ENCODE results near the gene BTBD16.

The BTBD16 gene

DNA sequence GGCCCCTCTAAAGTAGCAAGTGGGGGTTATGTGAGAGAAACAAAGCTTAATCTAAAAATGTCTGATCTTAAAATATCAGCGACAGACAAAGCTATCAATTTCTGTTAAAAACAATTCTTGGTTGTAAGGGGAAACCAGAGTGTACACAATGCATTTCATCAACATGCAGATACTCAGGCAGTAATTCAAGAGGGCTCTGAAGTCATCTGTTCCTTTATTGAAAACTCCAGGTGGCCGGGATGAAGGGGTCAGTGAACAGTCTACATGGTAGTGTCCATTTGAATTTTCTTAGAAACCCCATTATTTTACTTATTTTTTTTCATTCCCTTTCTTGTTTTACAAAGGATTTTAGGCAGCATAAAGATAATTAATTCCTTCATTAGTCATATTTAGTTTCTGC lies 36.7 kb upstream of the BTBD16 start:
- H3K36me3 ChIP-seq (ENCODE audit: control insufficient read depth, insufficient read depth, low read length), result no peaks in the 10 kb centered on the region
- H3K4me3 ChIP-seq (ENCODE audit: low read depth, low read length), result no peak overlapping the region
- no peak overlapping the region for H3K4me2 ChIP-seq (ENCODE audit: low read length)
- H3K27me3 ChIP-seq (ENCODE audit: control insufficient read depth, insufficient read depth, low read length), result no peaks in the 10 kb centered on the region
- H3K4me1 ChIP-seq, result no peaks in the 10 kb centered on the region
- H2AFZ ChIP-seq, result no peak overlapping the region
- no peaks in the 10 kb centered on the region for H3K9me3 ChIP-seq (ENCODE audit: control insufficient read depth, low read length)
- H3K79me2 ChIP-seq, result no peaks in the 10 kb centered on the region
- TF ChIP-seq, protein P1, sequence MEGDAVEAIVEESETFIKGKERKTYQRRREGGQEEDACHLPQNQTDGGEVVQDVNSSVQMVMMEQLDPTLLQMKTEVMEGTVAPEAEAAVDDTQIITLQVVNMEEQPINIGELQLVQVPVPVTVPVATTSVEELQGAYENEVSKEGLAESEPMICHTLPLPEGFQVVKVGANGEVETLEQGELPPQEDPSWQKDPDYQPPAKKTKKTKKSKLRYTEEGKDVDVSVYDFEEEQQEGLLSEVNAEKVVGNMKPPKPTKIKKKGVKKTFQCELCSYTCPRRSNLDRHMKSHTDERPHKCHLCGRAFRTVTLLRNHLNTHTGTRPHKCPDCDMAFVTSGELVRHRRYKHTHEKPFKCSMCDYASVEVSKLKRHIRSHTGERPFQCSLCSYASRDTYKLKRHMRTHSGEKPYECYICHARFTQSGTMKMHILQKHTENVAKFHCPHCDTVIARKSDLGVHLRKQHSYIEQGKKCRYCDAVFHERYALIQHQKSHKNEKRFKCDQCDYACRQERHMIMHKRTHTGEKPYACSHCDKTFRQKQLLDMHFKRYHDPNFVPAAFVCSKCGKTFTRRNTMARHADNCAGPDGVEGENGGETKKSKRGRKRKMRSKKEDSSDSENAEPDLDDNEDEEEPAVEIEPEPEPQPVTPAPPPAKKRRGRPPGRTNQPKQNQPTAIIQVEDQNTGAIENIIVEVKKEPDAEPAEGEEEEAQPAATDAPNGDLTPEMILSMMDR (IDR thresholded peaks at IDR 0.05), result no peak
- no peak overlapping the region for H3K27ac ChIP-seq
- H3K9ac ChIP-seq, result no peak overlapping the region

DNA sequence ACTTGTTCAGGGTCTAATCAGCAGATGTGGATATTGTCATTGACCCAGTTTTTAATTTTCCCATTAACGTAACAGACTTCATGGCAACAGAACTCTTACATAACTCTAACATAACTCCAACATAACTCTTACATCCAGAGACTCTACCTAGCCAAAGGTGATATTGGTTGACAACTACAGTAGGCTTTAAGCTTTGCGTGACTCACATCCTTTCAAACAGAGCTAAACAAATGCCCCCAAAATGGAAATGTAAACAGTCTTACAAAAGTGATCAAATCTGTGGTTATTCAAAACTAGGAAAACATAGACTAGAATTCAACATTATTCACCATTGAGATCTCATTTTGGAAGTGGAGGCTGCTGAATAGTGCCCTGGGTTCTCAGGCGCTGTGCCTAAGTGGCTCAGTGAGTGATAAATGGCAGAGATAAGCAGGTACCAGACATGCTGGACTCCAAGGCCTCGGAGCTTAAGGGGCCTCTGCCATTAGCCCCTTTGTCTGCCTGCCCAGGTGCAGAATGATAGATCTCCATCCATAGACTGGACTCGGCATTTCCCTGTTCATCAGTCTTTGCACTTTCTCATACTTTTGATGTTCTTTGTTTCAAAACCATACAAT lies 34.3 kb upstream of the BTBD16 start:
- TF ChIP-seq, protein P1 (IDR thresholded peaks at IDR 0.05), result no peak
- no peaks in the 10 kb centered on the region for H3K79me2 ChIP-seq
- H2AFZ ChIP-seq, result no peak overlapping the region
- H3K4me3 ChIP-seq (ENCODE audit: low read depth, low read length), result no peak overlapping the region
- H3K36me3 ChIP-seq (ENCODE audit: control insufficient read depth, insufficient read depth, low read length), result no peaks in the 10 kb centered on the region
- H3K27ac ChIP-seq, result no peak overlapping the region
- no peak overlapping the region for H3K4me2 ChIP-seq (ENCODE audit: low read length)
- no peaks in the 10 kb centered on the region for H3K27me3 ChIP-seq (ENCODE audit: control insufficient read depth, insufficient read depth, low read length)
- no peaks in the 10 kb centered on the region for H3K9me3 ChIP-seq (ENCODE audit: control insufficient read depth, low read length)
- H3K9ac ChIP-seq, result no peak overlapping the region
- H3K4me1 ChIP-seq, result no peaks in the 10 kb centered on the region

DNA sequence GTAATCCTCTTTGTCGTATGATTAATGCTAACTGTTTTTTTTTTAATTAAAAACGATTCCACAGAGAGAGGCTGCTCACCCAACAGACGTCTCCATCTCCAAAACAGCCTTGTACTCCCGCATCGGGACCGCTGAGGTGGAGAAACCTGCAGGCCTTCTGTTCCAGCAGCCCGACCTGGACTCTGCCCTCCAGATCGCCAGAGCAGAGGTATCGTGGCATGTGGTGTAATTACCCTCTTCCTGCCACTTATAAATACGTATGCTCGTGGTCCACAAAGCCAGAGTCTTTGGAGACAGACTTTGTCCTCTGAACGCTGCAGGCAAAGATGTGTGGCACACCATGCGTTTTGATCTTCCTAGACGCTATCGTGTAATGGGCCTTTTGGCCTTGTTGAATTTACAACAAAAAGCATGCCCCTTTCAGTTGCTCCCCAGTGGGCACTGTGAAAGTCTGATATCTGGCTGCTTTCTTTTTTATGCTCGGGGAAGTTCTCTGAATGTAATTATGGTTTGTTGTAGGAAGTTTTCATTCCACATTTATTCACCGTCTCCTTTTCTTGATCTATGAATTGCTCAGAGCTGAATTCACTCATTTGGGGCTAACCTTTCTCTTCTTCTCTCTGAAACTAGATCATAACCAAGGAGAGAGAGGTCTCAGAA lies 33.6 kb upstream of the BTBD16 start:
- Histone ChIP-seq H3K4me2 (ENCODE audit: low read length) (no peak overlapping the region), H3K27me3 (ENCODE audit: control insufficient read depth, insufficient read depth, low read length) (no peaks in the 10 kb centered on the region), H3K9ac (no peak overlapping the region), H3K9me3 (ENCODE audit: control insufficient read depth, low read length) (no peaks in the 10 kb centered on the region), H3K4me1 (no peaks in the 10 kb centered on the region), H3K27ac (no peak overlapping the region), H3K36me3 (ENCODE audit: control insufficient read depth, insufficient read depth, low read length) (no peaks in the 10 kb centered on the region), H3K79me2 (no peaks in the 10 kb centered on the region), H2AFZ (no peak overlapping the region), H3K4me3 (ENCODE audit: low read depth, low read length) (no peak overlapping the region)
- TF ChIP-seq, protein P1 (IDR thresholded peaks at IDR 0.05), result no peak

DNA sequence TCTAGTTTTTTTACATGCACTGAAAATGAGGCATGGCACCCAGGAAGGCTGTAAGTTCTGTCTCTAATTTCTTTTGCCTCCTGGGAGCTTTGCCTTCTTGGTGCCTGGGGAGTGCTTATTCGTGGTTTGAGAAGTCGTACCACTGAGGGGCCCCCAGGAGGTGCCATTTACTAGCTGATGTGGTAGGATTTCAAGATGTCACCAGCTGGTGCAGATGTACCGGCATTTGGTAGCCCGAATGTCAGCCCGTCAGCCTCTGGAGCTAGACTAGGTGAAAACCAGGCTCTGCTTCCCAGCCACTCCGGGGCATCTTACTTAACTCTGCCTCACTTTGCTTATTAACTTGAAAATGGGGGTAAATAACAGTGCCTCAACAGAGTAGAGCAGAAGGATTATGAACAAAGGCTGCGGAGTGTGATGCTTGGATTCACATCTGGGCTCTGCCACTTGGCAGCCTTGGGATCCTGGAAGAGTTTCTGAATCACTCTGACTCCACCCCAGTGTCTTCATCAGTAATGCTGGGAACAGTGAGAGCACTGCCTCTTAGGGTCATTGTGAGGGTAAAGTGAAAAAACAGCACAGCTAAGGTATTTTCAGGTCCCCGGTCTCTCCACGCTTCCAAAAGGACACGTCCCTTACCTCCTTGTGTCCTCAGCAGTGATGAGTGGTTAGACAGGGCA lies 31.4 kb upstream of the BTBD16 start:
- Histone ChIP-seq H3K4me3 (ENCODE audit: low read depth, low read length) (no peak overlapping the region), H3K79me2 (no peaks in the 10 kb centered on the region), H3K27ac (no peak overlapping the region), H3K4me1 (no peaks in the 10 kb centered on the region), H3K27me3 (ENCODE audit: control insufficient read depth, insufficient read depth, low read length) (no peaks in the 10 kb centered on the region), H2AFZ (no peak overlapping the region), H3K4me2 (ENCODE audit: low read length) (no peak overlapping the region), H3K9me3 (ENCODE audit: control insufficient read depth, low read length) (no peaks in the 10 kb centered on the region), H3K36me3 (ENCODE audit: control insufficient read depth, insufficient read depth, low read length) (no peaks in the 10 kb centered on the region), H3K9ac (no peak overlapping the region)
- TF ChIP-seq, protein P1 (IDR thresholded peaks at IDR 0.05), result no peak

All from parathyroid adenoma (tissue), 2 donors.